Left ventricle myocardium inferior (tissue), 1 donor: ENCODE measurements around the gene SRD5A2. TPM values are rescaled to one million over a fixed set of nuclear protein-coding genes. Genes with fewer than 3 reads are reported as not detected.

Experiments
- DNase-seq: peaks from one replicate; pipeline ENCODE4 v3.0.0-alpha.2; 2020
- H3K27ac ChIP-seq: fragments of 200-600 bp; replicated peaks from 2 replicates; pipeline ENCODE4 v1.8.0; 2021
- H3K27me3 ChIP-seq: fragments of 200-600 bp; 2 replicates; pipeline ENCODE4 v1.8.0; 2021; ENCODE audit warnings: low read depth
- H3K36me3 ChIP-seq: fragments of 200-600 bp; 2 replicates; pipeline ENCODE4 v1.8.0; 2021
- H3K4me1 ChIP-seq: fragments of 200-600 bp; 2 replicates; pipeline ENCODE4 v1.8.0; 2021
- H3K4me3 ChIP-seq: fragments of 200-600 bp; 2 replicates; pipeline ENCODE4 v1.8.0; 2021; ENCODE audit warnings: mild to moderate bottlenecking, moderate library complexity
- H3K9me3 ChIP-seq: fragments of 200-600 bp; replicated peaks from 2 replicates; pipeline ENCODE4 v1.8.0; 2021
- CTCF ChIP-seq: fragments of 200-600 bp; IDR thresholded peaks from 2 replicates; pipeline ENCODE4 v1.8.0; 2021; ENCODE audit warnings: antibody characterized with exemption, mild to moderate bottlenecking, borderline replicate concordance
- intact Hi-C: fragments of 100-400 bp; cut with micrococcal nuclease; formaldehyde crosslinking; loops from one replicate; pipeline ENCODE4 v1.11.0; 2022
- long read RNA-seq: library from polyadenylated mRNA; unstranded; transcript quantifications from one replicate; pipeline ENCODE4 v2.0.0, GENCODE V29; 2021
- total RNA-seq: library from RNA; stranded (reverse); fragmentation: NEBNext Ultra II Directional; extraction: Animal tissue kit (Norgen Biotek cat#: 25700); gene quantifications from one replicate; pipeline ENCODE4 v1.2.1, GENCODE V29; 2021
- donor health status: DM: no; HTN: yes; CAD: no; lungs with severe emphysema.

The SRD5A2 gene
- total RNA-seq, result not detected
- long read RNA-seq, result 0 reads

- no peak for TF ChIP-seq CTCF
- H3K27me3 ChIP-seq, result peaks cover 80% of the 10 kb centered on the region
- no peak for DNase-seq
Measured at GRCh38 chr2:31580321-31581117, at the start of gene SRD5A2. SRD5A2 (minus strand) TSS chr2:31580938; CDS start chr2:31580900, 38 bp downstream.

GRCh38 chr2:31606509-31606908 lies 25.8 kb upstream of the SRD5A2 start:
- H3K4me1 ChIP-seq, result no peaks in the 10 kb centered on the region
- intact Hi-C loops, result no loop called here
- H3K36me3 ChIP-seq, result no peaks in the 10 kb centered on the region
- TF ChIP-seq CTCF, result no peak
- H3K4me3 ChIP-seq, result no peak overlapping the region
- no peak for DNase-seq
- H3K9me3 ChIP-seq, result peaks cover 81% of the 10 kb centered on the region
- no peaks in the 10 kb centered on the region for H3K27me3 ChIP-seq
- no peak overlapping the region for H3K27ac ChIP-seq

More at GRCh38 chr2:31580321-31581117, at the start of gene SRD5A2:
- Histone ChIP-seq H3K36me3 (no peaks in the 10 kb centered on the region), H3K4me1 (peaks cover 6% of the 10 kb centered on the region), H3K9me3 (peaks cover 3% of the 10 kb centered on the region), H3K4me3 (peak within 1 kb of the TSS; percentile 27), H3K27ac (no peak within 1 kb of the TSS)
- intact Hi-C loops, result no loop called here

GRCh38 chr2:31598694-31599093 lies 18.0 kb upstream of the SRD5A2 start:
- TF ChIP-seq CTCF, result no peak
- Histone ChIP-seq H3K4me3 (no peak overlapping the region), H3K27ac (no peak overlapping the region), H3K9me3 (peaks cover 83% of the 10 kb centered on the region), H3K36me3 (no peaks in the 10 kb centered on the region), H3K27me3 (no peaks in the 10 kb centered on the region), H3K4me1 (no peaks in the 10 kb centered on the region)
- intact Hi-C loops, result no loop called here
- no peak for DNase-seq

GRCh38 chr2:31586230-31586629 lies 5.5 kb upstream of the SRD5A2 start:
- H3K27ac ChIP-seq, result no peak overlapping the region
- peaks cover 46% of the 10 kb centered on the region for H3K27me3 ChIP-seq
- H3K4me3 ChIP-seq, result no peak overlapping the region
- peaks cover 14% of the 10 kb centered on the region for H3K9me3 ChIP-seq
- H3K4me1 ChIP-seq, result no peaks in the 10 kb centered on the region
- DNase-seq, result no peak
- TF ChIP-seq CTCF, result no peak
- intact Hi-C loops, result no loop called here
- H3K36me3 ChIP-seq, result no peaks in the 10 kb centered on the region

- H3K27ac ChIP-seq, result no peak overlapping the region
- H3K36me3 ChIP-seq, result no peaks in the 10 kb centered on the region
- peaks cover 84% of the 10 kb centered on the region for H3K27me3 ChIP-seq
- no peak overlapping the region for H3K4me3 ChIP-seq
- peaks cover 6% of the 10 kb centered on the region for H3K4me1 ChIP-seq
- DNase-seq, result no peak
- TF ChIP-seq CTCF, result no peak
- no peaks in the 10 kb centered on the region for H3K9me3 ChIP-seq
- intact Hi-C loops, result no loop called here
Measured at GRCh38 chr2:31581124-31581795, 522 bp upstream of the SRD5A2 start.
